ENCODE results near the gene SMG1.
A peak's percentile ranks its signal among the peaks of the same experiment; 100 is the strongest.
"Not testable (repeated sequence)": the region's sequence is repeated elsewhere in the genome, so short reads cannot be mapped to it uniquely, and the experiment has no call there.

The SMG1 gene

GRCh38 chr16:18796377-18796776 is 129.8 kb downstream of the SMG1 start:
- no peak for FAIRE-seq

GRCh38 chr16:18792836-18793433 is 133.3 kb downstream of the SMG1 start:
- no peak for FAIRE-seq

GRCh38 chr16:18789850-18790706 is 136.1 kb downstream of the SMG1 start, which contains the start of gene RPS15A:
TSS of gene RPS15A (minus strand) at chr16:18790334. CDS start at chr16:18789113, 1,221 bp downstream.
- FAIRE-seq = peak; percentile 96

- no peak for FAIRE-seq
Measured at GRCh38 chr16:18789515-18789849, 136.7 kb downstream of the SMG1 start.

- no peak for FAIRE-seq
Measured at GRCh38 chr16:18788828-18789514, 137.2 kb downstream of the SMG1 start.

- FAIRE-seq = no peak
Measured at GRCh38 chr16:18784917-18785623, 141.1 kb downstream of the SMG1 start.

GRCh38 chr16:18783430-18784341 is 142.5 kb downstream of the SMG1 start:
- no peak for FAIRE-seq

- no peak for FAIRE-seq
Measured at GRCh38 chr16:18782697-18783429, 143.3 kb downstream of the SMG1 start.

GRCh38 chr16:18781232-18781631 is 145.0 kb downstream of the SMG1 start:
- not testable (repeated sequence) for FAIRE-seq

GRCh38 chr16:18780460-18781026 is 145.7 kb downstream of the SMG1 start:
- not testable (repeated sequence) for FAIRE-seq

- FAIRE-seq = not testable (repeated sequence)
Measured at GRCh38 chr16:18777664-18778063, 148.5 kb downstream of the SMG1 start.

- FAIRE-seq = not testable (repeated sequence)
Measured at GRCh38 chr16:18776334-18776733, 149.9 kb downstream of the SMG1 start.

GRCh38 chr16:18774651-18775050 is 151.6 kb downstream of the SMG1 start:
- FAIRE-seq = not testable (repeated sequence)

GRCh38 chr16:18772171-18772570 is 154.0 kb downstream of the SMG1 start:
- not testable (repeated sequence) for FAIRE-seq

- not testable (repeated sequence) for FAIRE-seq
Measured at GRCh38 chr16:18770336-18770962, 155.8 kb downstream of the SMG1 start.

GRCh38 chr16:18767217-18767616 is 159.0 kb downstream of the SMG1 start:
- FAIRE-seq = not testable (repeated sequence)

GRCh38 chr16:18762713-18763112 is 163.5 kb downstream of the SMG1 start:
- not testable (repeated sequence) for FAIRE-seq

- not testable (repeated sequence) for FAIRE-seq
Measured at GRCh38 chr16:18759598-18760520, 166.3 kb downstream of the SMG1 start.
